ENCODE measurements around the gene TBC1D2B. TPM values are rescaled to one million over a fixed set of nuclear protein-coding genes. Genes with fewer than 3 reads are reported as not detected.

Gene TBC1D2B
- total RNA-seq, 2 donors from 2014 or later = 35.6 to 42.3 TPM

DNA sequence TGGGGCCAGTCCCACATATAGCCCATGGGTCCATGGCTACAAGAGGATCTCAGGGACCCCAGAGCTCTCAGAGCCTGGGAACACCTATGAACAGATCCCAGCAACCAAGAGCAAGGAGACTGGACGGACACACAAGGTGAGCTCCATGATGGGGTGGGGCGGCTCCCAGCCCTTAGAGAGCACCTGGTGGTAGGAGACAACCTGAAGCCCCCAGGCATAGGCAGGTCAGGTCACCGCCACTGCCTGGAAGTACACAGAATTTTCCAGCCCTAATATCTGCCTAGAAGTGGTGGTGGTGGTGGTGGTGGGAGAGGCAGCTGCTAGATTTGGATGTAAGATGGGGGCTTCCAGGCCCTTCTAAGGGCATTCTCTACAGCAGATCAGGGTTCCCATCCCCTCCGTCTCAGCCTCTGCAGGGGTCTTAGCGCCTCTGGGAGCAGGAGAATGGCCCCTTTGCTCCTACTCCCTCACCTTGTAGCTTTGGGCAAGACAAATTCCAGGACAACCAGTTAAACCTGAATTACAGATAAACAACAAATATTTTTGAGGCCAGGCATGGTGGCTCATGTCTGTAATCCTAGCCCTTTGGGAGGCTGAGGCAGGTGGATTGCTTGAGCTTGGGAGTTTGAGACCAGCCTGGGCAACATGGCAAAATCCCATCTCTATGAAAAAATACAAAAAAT is 24.1 kb upstream of the TBC1D2B start:
- no peak for DNase-seq
- no peak for TF ChIP-seq POLR2A (IDR thresholded peaks at IDR 0.05)
- TF ChIP-seq, protein P1, sequence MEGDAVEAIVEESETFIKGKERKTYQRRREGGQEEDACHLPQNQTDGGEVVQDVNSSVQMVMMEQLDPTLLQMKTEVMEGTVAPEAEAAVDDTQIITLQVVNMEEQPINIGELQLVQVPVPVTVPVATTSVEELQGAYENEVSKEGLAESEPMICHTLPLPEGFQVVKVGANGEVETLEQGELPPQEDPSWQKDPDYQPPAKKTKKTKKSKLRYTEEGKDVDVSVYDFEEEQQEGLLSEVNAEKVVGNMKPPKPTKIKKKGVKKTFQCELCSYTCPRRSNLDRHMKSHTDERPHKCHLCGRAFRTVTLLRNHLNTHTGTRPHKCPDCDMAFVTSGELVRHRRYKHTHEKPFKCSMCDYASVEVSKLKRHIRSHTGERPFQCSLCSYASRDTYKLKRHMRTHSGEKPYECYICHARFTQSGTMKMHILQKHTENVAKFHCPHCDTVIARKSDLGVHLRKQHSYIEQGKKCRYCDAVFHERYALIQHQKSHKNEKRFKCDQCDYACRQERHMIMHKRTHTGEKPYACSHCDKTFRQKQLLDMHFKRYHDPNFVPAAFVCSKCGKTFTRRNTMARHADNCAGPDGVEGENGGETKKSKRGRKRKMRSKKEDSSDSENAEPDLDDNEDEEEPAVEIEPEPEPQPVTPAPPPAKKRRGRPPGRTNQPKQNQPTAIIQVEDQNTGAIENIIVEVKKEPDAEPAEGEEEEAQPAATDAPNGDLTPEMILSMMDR (IDR thresholded peaks at IDR 0.05) = no peak
- no peak overlapping the region for H3K4me3 ChIP-seq
- H3K27me3 ChIP-seq = no peaks in the 10 kb centered on the region
- WGBS, 2 donors = 87 to 97% methylated on average over 5 of the region's 5 CpGs
- no peaks in the 10 kb centered on the region for H3K4me1 ChIP-seq
- ATAC-seq = no peak
- intact Hi-C loops (cut with DNase I) = no loop called here
- H3K27ac ChIP-seq = no peak overlapping the region
- H3K9me3 ChIP-seq = no peaks in the 10 kb centered on the region
- no peaks in the 10 kb centered on the region for H3K36me3 ChIP-seq (replicated peaks in 1 of 2; ENCODE audit: insufficient read depth in 1 of 2, low read depth in 2 of 2)

DNA sequence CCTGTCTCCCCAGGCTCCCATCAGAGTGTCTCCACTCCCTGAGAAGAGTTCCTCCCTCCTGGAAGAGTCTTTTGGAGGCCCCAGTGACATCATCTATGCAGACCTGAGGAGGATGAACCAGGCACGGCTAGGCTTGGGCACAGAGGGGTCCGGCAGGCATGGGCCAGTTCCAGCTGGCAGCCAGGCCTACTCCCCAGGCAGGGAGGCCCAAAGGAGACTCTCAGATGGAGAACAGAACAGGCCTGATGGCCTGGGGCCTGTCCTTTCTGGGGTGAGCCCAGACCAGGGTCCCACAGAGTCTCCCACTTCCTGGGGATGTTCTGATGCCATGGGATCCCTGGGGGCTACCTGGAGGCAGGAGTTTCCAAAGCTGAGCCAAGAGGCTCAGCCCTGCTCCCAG is 23.4 kb upstream of the TBC1D2B start:
- intact Hi-C loops (cut with DNase I) = no loop called here
- Histone ChIP-seq H3K4me3 (no peak overlapping the region), H3K36me3 (replicated peaks in 1 of 2; ENCODE audit: insufficient read depth in 1 of 2, low read depth in 2 of 2) (no peaks in the 10 kb centered on the region), H3K27me3 (no peaks in the 10 kb centered on the region), H3K4me1 (no peaks in the 10 kb centered on the region), H3K9me3 (no peaks in the 10 kb centered on the region), H3K27ac (no peak overlapping the region)
- DNase-seq (no peak), ATAC-seq (no peak)
- TF ChIP-seq, protein P1 (IDR thresholded peaks at IDR 0.05) = no peak
- TF ChIP-seq POLR2A (IDR thresholded peaks at IDR 0.05) = no peak
- 96% methylated on average over 2 of the region's 2 CpGs; no CpG with 5 or more reads in 1 of the 2 donors for WGBS, 2 donors

DNA sequence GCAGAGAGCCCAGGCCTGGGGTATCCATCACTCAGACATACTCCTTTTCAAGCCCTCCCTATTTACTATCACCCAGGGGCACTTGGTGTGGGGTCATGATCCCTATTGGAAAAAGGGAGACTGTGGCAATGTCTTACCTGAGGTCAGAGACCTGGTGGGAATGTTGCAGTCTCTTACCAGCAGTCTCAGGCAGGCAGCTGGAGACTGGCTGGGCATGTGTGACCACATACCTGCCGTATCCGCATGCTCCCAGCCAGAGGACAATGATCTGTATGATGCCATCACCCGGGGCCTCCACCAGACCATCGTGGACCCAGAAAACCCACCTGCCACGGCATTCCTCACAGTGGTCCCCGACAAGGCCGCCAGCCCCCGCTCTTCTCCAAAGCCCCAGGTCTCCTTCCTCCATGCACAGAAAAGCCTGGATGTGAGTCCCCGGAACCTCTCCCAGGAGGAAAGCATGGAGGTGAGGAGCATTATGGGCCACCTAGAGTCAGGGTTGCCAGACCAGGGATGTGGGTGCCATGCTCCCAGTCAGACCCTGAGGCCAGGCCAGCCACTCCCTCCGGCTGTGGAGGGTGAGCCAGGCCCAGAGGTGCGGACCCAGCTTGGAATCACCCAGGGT is 20.7 kb upstream of the TBC1D2B start:
- ATAC-seq = no peak

DNA sequence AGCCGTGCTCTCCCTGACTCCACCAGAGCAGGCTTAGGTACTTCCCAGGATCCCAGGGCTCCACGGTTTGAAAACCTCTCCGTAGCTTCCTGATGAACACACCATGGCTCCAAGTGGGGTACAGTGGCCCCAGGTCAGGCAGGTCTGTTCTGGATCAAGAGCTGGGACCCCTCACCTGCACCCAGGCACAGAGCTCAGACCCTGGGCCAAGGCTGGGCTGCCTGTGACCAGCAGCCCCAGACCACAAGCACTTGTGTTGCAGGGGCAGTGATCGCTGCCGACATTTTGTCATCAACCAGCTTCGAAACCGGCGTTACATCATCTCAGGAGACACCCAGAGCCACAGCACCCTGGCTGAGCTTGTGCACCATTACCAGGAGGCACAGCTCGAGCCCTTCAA is 20.2 kb upstream of the TBC1D2B start:
- H3K4me1 ChIP-seq = peaks cover 1% of the 10 kb centered on the region
- ATAC-seq (no peak), DNase-seq (no peak)
- no peak overlapping the region for H3K4me3 ChIP-seq
- intact Hi-C loops (cut with DNase I) = no loop called here
- H3K36me3 ChIP-seq (replicated peaks in 1 of 2; ENCODE audit: insufficient read depth in 1 of 2, low read depth in 2 of 2) = no peaks in the 10 kb centered on the region
- no peak overlapping the region for H3K27ac ChIP-seq
- H3K9me3 ChIP-seq = no peaks in the 10 kb centered on the region
- no peaks in the 10 kb centered on the region for H3K27me3 ChIP-seq
- no peak for TF ChIP-seq POLR2A (IDR thresholded peaks at IDR 0.05)
- TF ChIP-seq, protein P1 (IDR thresholded peaks at IDR 0.05) = no peak
- 74 to 94% methylated on average over 3 to 9 of the region's 9 CpGs for WGBS, 2 donors

More for the DNA sequence above, 20.7 kb upstream of the TBC1D2B start:
- intact Hi-C loops (cut with DNase I) = no loop called here
- Histone ChIP-seq H3K36me3 (replicated peaks in 1 of 2; ENCODE audit: insufficient read depth in 1 of 2, low read depth in 2 of 2) (no peaks in the 10 kb centered on the region), H3K4me3 (no peak overlapping the region), H3K27me3 (no peaks in the 10 kb centered on the region), H3K27ac (no peak overlapping the region), H3K9me3 (no peaks in the 10 kb centered on the region), H3K4me1 (no peaks in the 10 kb centered on the region)
- TF ChIP-seq, protein P1 (IDR thresholded peaks at IDR 0.05) = no peak
- no peak for TF ChIP-seq POLR2A (IDR thresholded peaks at IDR 0.05)
- WGBS, 2 donors = 75 to 95% methylated on average over 8 to 11 of the region's 11 CpGs
- no peak for DNase-seq

All from body of pancreas (tissue), 4 donors.